Upper lobe of left lung (tissue), 4 donors: ENCODE data around the gene ARRDC1.
A peak's percentile ranks its signal among the peaks of the same experiment; 100 is the strongest.

ENCODE experiments used
- EP300 ChIP-seq, 4 donors: sonication (generic); formaldehyde crosslinking; IDR thresholded peaks; one replicate each; pipeline ENCODE4 v1.5.1; 2017; ENCODE audit warnings: antibody characterized with exemption in 4 of 4, control low read depth in 2 of 4
- POLR2A ChIP-seq, 4 donors: fragments of 450-650 bp; IDR thresholded peaks; one replicate each; pipeline ENCODE4 v1.5.1; 2016 to 2017; ENCODE audit warnings: antibody characterized with exemption in 4 of 4, mild to moderate bottlenecking in 2 of 4
- POLR2AphosphoS5 ChIP-seq, 2 donors: sonication (generic); formaldehyde crosslinking; IDR thresholded peaks; one replicate each; pipeline ENCODE4 v1.5.1; 2017; ENCODE audit warnings: antibody characterized with exemption in 2 of 2
- TF ChIP-seq, protein P1 (sequence below), 6 experiments: fragments of 450-650 bp in 4 of 6; fragments of 200-600 bp in 2 of 6; sonication (generic) in 2 of 6; IDR thresholded peaks; one replicate each; pipeline ENCODE4 v1.5.1; 2016 to 2019; ENCODE audit warnings: antibody characterized with exemption in 6 of 6

GRCh38 chr9:137590469-137591383, 14.8 kb upstream of the ARRDC1 start, which contains the start of gene ZMYND19:
- no peak for TF ChIP-seq POLR2AphosphoS5 (IDR thresholded peaks at IDR 0.05)
- TF ChIP-seq, protein P1, sequence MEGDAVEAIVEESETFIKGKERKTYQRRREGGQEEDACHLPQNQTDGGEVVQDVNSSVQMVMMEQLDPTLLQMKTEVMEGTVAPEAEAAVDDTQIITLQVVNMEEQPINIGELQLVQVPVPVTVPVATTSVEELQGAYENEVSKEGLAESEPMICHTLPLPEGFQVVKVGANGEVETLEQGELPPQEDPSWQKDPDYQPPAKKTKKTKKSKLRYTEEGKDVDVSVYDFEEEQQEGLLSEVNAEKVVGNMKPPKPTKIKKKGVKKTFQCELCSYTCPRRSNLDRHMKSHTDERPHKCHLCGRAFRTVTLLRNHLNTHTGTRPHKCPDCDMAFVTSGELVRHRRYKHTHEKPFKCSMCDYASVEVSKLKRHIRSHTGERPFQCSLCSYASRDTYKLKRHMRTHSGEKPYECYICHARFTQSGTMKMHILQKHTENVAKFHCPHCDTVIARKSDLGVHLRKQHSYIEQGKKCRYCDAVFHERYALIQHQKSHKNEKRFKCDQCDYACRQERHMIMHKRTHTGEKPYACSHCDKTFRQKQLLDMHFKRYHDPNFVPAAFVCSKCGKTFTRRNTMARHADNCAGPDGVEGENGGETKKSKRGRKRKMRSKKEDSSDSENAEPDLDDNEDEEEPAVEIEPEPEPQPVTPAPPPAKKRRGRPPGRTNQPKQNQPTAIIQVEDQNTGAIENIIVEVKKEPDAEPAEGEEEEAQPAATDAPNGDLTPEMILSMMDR (IDR thresholded peaks at IDR 0.05), result peak in 2 of 6 experiments; percentile 15 to 17
- peak in 1 of 4 donors; percentile 60 for TF ChIP-seq POLR2A (IDR thresholded peaks at IDR 0.05)
- TF ChIP-seq EP300 (IDR thresholded peaks at IDR 0.05), result no peak
